ENCODE results near the gene SIM2.

DNA sequence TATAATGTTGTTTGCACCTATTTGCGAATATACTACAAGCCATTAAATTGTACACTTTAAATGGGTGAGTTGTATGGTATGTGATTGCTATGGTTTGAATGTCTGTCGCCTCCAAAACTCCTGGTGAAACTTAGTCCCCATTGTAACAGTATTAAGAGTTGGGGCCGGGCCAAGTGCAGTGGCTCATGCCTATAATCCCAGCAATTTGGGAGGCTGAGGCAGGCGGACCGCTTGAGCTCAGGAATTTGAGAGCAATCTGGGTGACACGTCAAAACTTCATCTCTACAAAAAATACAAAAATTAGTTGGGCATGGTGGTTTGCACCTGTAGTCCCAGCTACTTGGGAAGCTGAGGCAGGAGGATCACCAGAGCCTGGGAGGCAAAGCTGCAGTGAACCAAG is 12.0 kb upstream of the SIM2 start:
- TF ChIP-seq, protein P1, sequence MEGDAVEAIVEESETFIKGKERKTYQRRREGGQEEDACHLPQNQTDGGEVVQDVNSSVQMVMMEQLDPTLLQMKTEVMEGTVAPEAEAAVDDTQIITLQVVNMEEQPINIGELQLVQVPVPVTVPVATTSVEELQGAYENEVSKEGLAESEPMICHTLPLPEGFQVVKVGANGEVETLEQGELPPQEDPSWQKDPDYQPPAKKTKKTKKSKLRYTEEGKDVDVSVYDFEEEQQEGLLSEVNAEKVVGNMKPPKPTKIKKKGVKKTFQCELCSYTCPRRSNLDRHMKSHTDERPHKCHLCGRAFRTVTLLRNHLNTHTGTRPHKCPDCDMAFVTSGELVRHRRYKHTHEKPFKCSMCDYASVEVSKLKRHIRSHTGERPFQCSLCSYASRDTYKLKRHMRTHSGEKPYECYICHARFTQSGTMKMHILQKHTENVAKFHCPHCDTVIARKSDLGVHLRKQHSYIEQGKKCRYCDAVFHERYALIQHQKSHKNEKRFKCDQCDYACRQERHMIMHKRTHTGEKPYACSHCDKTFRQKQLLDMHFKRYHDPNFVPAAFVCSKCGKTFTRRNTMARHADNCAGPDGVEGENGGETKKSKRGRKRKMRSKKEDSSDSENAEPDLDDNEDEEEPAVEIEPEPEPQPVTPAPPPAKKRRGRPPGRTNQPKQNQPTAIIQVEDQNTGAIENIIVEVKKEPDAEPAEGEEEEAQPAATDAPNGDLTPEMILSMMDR (IDR thresholded peaks at IDR 0.05; ENCODE audit: low read depth, low read length) = no peak
- TF ChIP-seq EZH2phosphoT487 (IDR thresholded peaks at IDR 0.05; ENCODE audit: low read depth) = no peak
